ENCODE data around the gene L3MBTL3. TPM values are rescaled to one million over a fixed set of nuclear protein-coding genes. Genes with fewer than 3 reads are reported as not detected.
A peak's percentile ranks its signal among the peaks of the same experiment; 100 is the strongest.

Gene L3MBTL3
- total RNA-seq, 1 experiment from 2014 or later: 1.7 TPM

DNA sequence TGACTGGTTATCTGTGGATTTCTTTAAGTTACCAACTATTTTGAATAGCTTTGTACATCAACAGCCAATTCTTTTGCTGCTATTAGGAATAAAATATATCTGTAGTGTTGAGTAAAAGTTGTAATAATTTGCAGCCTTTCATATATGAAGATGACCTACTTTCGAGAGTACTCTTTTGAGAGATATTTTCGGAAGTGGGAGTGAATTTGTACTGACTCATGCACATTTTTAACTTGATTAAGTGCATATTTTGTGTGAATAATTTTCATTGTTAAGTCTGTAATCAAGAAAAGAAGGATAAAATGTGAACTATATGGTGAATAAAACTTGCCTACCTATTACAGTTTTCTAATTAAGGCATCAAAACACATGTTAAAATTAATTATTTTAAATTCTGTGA lies 51.9 kb downstream of the L3MBTL3 start:
- Histone ChIP-seq H4K20me1 (ENCODE audit: insufficient read depth, low read depth, low read length) (no peaks in the 10 kb centered on the region), H3K27ac (ENCODE audit: low read length) (no peak overlapping the region), H3K4me1 (ENCODE audit: low read length) (peaks cover 3% of the 10 kb centered on the region), H3K4me2 (ENCODE audit: low read depth, low read length, poor library complexity, severe bottlenecking) (no peak overlapping the region), H2AFZ (ENCODE audit: low read length) (no peak overlapping the region), H3K36me3 (ENCODE audit: insufficient read depth, low read length) (no peaks in the 10 kb centered on the region), H3K9ac (ENCODE audit: low read length) (no peak overlapping the region), H3K4me3 (ENCODE audit: low read length) (no peak overlapping the region), H3K27me3 (ENCODE audit: low read length) (no peaks in the 10 kb centered on the region), H3K9me3 (ENCODE audit: low read length) (no peaks in the 10 kb centered on the region), H3K9me2 (replicated peaks; ENCODE audit: insufficient read depth, low read length) (no peaks in the 10 kb centered on the region), H3K79me2 (ENCODE audit: low read length) (no peaks in the 10 kb centered on the region)
- no peak for DNase-seq

DNA sequence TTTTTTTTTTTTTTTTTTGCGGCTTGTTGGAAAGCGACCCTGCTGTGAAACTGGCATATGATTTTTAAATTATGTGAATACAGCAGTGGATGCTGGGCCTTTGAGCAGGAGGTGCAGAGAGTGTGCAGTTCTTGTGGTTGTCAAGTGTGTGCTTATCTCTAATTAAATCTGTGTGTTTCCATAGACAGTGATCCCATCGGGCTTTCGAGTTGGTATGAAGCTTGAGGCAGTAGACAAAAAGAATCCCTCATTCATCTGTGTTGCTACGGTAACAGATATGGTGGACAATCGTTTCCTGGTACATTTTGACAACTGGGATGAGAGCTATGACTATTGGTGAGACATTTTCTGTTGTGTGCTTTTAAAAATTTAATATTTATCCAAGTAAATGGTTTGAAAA lies 52.4 kb downstream of the L3MBTL3 start:
- no peak overlapping the region for H3K4me2 ChIP-seq (ENCODE audit: low read depth, low read length, poor library complexity, severe bottlenecking)
- no peak overlapping the region for H3K9ac ChIP-seq (ENCODE audit: low read length)
- no peaks in the 10 kb centered on the region for H3K9me3 ChIP-seq (ENCODE audit: low read length)
- H3K4me3 ChIP-seq (ENCODE audit: low read length): no peak overlapping the region
- no peaks in the 10 kb centered on the region for H3K9me2 ChIP-seq (replicated peaks; ENCODE audit: insufficient read depth, low read length)
- H3K79me2 ChIP-seq (ENCODE audit: low read length): no peaks in the 10 kb centered on the region
- peaks cover 8% of the 10 kb centered on the region for H3K4me1 ChIP-seq (ENCODE audit: low read length)
- no peaks in the 10 kb centered on the region for H4K20me1 ChIP-seq (ENCODE audit: insufficient read depth, low read depth, low read length)
- H2AFZ ChIP-seq (ENCODE audit: low read length): no peak overlapping the region
- no peak overlapping the region for H3K27ac ChIP-seq (ENCODE audit: low read length)
- no peaks in the 10 kb centered on the region for H3K27me3 ChIP-seq (ENCODE audit: low read length)
- H3K36me3 ChIP-seq (ENCODE audit: insufficient read depth, low read length): no peaks in the 10 kb centered on the region
- no peak for DNase-seq

- Histone ChIP-seq H4K20me1 (ENCODE audit: insufficient read depth, low read depth, low read length) (no peaks in the 10 kb centered on the region), H3K4me1 (ENCODE audit: low read length) (peaks cover 21% of the 10 kb centered on the region), H3K4me2 (ENCODE audit: low read depth, low read length, poor library complexity, severe bottlenecking) (peak overlapping the region; percentile 44), H3K9me3 (ENCODE audit: low read length) (no peaks in the 10 kb centered on the region), H2AFZ (ENCODE audit: low read length) (peak overlapping the region; percentile 37; the same call in 1 of the 2 replicates), H3K9ac (ENCODE audit: low read length) (no peak overlapping the region), H3K4me3 (ENCODE audit: low read length) (no peak overlapping the region), H3K36me3 (ENCODE audit: insufficient read depth, low read length) (no peaks in the 10 kb centered on the region), H3K27ac (ENCODE audit: low read length) (no peak overlapping the region), H3K9me2 (replicated peaks; ENCODE audit: insufficient read depth, low read length) (no peaks in the 10 kb centered on the region), H3K79me2 (ENCODE audit: low read length) (no peaks in the 10 kb centered on the region), H3K27me3 (ENCODE audit: low read length) (no peaks in the 10 kb centered on the region)
- DNase-seq: no peak
These were observed 57.6 kb downstream of the L3MBTL3 start for GRCh38 chr6:130075879-130076460.

DNA sequence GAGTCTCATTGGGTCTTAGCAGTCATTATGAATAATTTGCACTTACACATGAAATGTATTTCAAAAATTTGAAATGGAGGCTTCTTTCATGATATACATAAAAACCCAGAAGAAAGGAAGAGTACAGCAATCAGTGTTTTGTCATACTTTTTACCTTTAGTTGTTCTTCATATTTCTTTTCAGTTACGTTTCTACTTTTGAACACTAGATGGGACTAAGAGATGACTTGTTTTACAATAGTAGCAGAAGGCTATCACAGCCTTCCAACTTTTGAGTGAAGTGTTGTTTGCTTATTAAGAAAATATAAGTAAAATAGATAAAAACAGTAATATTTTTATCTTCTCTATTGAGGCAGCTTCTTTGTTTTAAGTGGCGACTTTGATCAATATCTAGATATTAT lies 58.1 kb downstream of the L3MBTL3 start:
- peaks cover 21% of the 10 kb centered on the region for H3K4me1 ChIP-seq (ENCODE audit: low read length)
- no peak overlapping the region for H3K4me2 ChIP-seq (ENCODE audit: low read depth, low read length, poor library complexity, severe bottlenecking)
- H3K27ac ChIP-seq (ENCODE audit: low read length): no peak overlapping the region
- H3K36me3 ChIP-seq (ENCODE audit: insufficient read depth, low read length): no peaks in the 10 kb centered on the region
- H3K79me2 ChIP-seq (ENCODE audit: low read length): no peaks in the 10 kb centered on the region
- H3K9me3 ChIP-seq (ENCODE audit: low read length): no peaks in the 10 kb centered on the region
- DNase-seq: peak; percentile 75
- no peak overlapping the region for H3K9ac ChIP-seq (ENCODE audit: low read length)
- H4K20me1 ChIP-seq (ENCODE audit: insufficient read depth, low read depth, low read length): no peaks in the 10 kb centered on the region
- no peak overlapping the region for H3K4me3 ChIP-seq (ENCODE audit: low read length)
- H3K9me2 ChIP-seq (replicated peaks; ENCODE audit: insufficient read depth, low read length): no peaks in the 10 kb centered on the region
- H3K27me3 ChIP-seq (ENCODE audit: low read length): no peaks in the 10 kb centered on the region
- H2AFZ ChIP-seq (ENCODE audit: low read length): no peak overlapping the region

GRCh38 chr6:130090796-130091195 lies 72.4 kb downstream of the L3MBTL3 start:
- Histone ChIP-seq H3K36me3 (ENCODE audit: insufficient read depth, low read length) (no peaks in the 10 kb centered on the region), H3K9me3 (ENCODE audit: low read length) (no peaks in the 10 kb centered on the region), H3K9me2 (replicated peaks; ENCODE audit: insufficient read depth, low read length) (no peaks in the 10 kb centered on the region), H3K27me3 (ENCODE audit: low read length) (no peaks in the 10 kb centered on the region), H4K20me1 (ENCODE audit: insufficient read depth, low read depth, low read length) (no peaks in the 10 kb centered on the region), H3K4me2 (ENCODE audit: low read depth, low read length, poor library complexity, severe bottlenecking) (no peak overlapping the region), H3K79me2 (ENCODE audit: low read length) (no peaks in the 10 kb centered on the region), H2AFZ (ENCODE audit: low read length) (no peak overlapping the region), H3K27ac (ENCODE audit: low read length) (no peak overlapping the region), H3K4me1 (ENCODE audit: low read length) (no peaks in the 10 kb centered on the region), H3K4me3 (ENCODE audit: low read length) (no peak overlapping the region), H3K9ac (ENCODE audit: low read length) (no peak overlapping the region)
- no peak for DNase-seq

GRCh38 chr6:130093546-130093945 lies 75.2 kb downstream of the L3MBTL3 start:
- Histone ChIP-seq H3K36me3 (ENCODE audit: insufficient read depth, low read length) (no peaks in the 10 kb centered on the region), H3K9me2 (replicated peaks; ENCODE audit: insufficient read depth, low read length) (no peaks in the 10 kb centered on the region), H3K4me2 (ENCODE audit: low read depth, low read length, poor library complexity, severe bottlenecking) (no peak overlapping the region), H3K27me3 (ENCODE audit: low read length) (no peaks in the 10 kb centered on the region), H3K4me1 (ENCODE audit: low read length) (no peaks in the 10 kb centered on the region), H2AFZ (ENCODE audit: low read length) (no peak overlapping the region), H3K79me2 (ENCODE audit: low read length) (no peaks in the 10 kb centered on the region), H3K9me3 (ENCODE audit: low read length) (no peaks in the 10 kb centered on the region), H3K9ac (ENCODE audit: low read length) (no peak overlapping the region), H3K4me3 (ENCODE audit: low read length) (no peak overlapping the region), H4K20me1 (ENCODE audit: insufficient read depth, low read depth, low read length) (no peaks in the 10 kb centered on the region), H3K27ac (ENCODE audit: low read length) (no peak overlapping the region)
- DNase-seq: no peak

DNA sequence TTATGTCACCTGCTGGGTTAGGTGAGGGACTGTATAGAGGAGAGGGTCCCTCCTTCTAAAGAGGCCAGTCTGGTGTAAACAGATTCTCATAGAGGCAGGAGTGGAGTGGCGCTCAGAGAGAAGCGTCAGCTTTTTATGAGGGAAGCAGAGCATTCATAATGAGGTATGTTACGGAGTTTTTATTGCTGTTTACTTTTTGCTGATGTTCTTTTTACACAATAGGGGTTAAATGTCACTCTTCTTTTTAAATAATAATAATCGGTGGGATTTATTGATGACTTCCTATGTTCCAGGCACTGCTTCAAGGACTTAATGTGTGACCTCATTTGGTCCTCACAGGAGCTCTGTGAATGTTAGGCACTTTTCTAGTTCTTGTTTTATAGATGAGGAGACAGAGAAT lies 79.9 kb downstream of the L3MBTL3 start:
- no peak for DNase-seq
- Histone ChIP-seq H4K20me1 (ENCODE audit: insufficient read depth, low read depth, low read length) (no peaks in the 10 kb centered on the region), H3K4me3 (ENCODE audit: low read length) (no peak overlapping the region), H3K36me3 (ENCODE audit: insufficient read depth, low read length) (no peaks in the 10 kb centered on the region), H3K4me2 (ENCODE audit: low read depth, low read length, poor library complexity, severe bottlenecking) (no peak overlapping the region), H3K9me2 (replicated peaks; ENCODE audit: insufficient read depth, low read length) (no peaks in the 10 kb centered on the region), H2AFZ (ENCODE audit: low read length) (no peak overlapping the region), H3K27ac (ENCODE audit: low read length) (no peak overlapping the region), H3K79me2 (ENCODE audit: low read length) (no peaks in the 10 kb centered on the region), H3K9ac (ENCODE audit: low read length) (no peak overlapping the region), H3K4me1 (ENCODE audit: low read length) (no peaks in the 10 kb centered on the region), H3K9me3 (ENCODE audit: low read length) (no peaks in the 10 kb centered on the region), H3K27me3 (ENCODE audit: low read length) (no peaks in the 10 kb centered on the region)

GRCh38 chr6:130099119-130099518 lies 80.7 kb downstream of the L3MBTL3 start:
- Histone ChIP-seq H3K27me3 (ENCODE audit: low read length) (no peaks in the 10 kb centered on the region), H3K4me3 (ENCODE audit: low read length) (no peak overlapping the region), H3K36me3 (ENCODE audit: insufficient read depth, low read length) (no peaks in the 10 kb centered on the region), H2AFZ (ENCODE audit: low read length) (no peak overlapping the region), H4K20me1 (ENCODE audit: insufficient read depth, low read depth, low read length) (no peaks in the 10 kb centered on the region), H3K4me2 (ENCODE audit: low read depth, low read length, poor library complexity, severe bottlenecking) (no peak overlapping the region), H3K4me1 (ENCODE audit: low read length) (no peaks in the 10 kb centered on the region), H3K9ac (ENCODE audit: low read length) (no peak overlapping the region), H3K27ac (ENCODE audit: low read length) (no peak overlapping the region), H3K9me2 (replicated peaks; ENCODE audit: insufficient read depth, low read length) (no peaks in the 10 kb centered on the region), H3K79me2 (ENCODE audit: low read length) (no peaks in the 10 kb centered on the region), H3K9me3 (ENCODE audit: low read length) (no peaks in the 10 kb centered on the region)
- DNase-seq: no peak

All from Karpas-422 (cell line).